GM12874 (cell line): ENCODE measurements around the gene DENND5B.

ENCODE experiments used
- TF ChIP-seq, protein P1 (sequence below): IDR thresholded peaks from 2 replicates; pipeline ENCODE4 v1.5.1; 2011; ENCODE audit warnings: low read depth, mild to moderate bottlenecking, control low read depth, low read length, moderate library complexity; ENCODE audit not compliant: insufficient read depth

DENND5B gene

DNA sequence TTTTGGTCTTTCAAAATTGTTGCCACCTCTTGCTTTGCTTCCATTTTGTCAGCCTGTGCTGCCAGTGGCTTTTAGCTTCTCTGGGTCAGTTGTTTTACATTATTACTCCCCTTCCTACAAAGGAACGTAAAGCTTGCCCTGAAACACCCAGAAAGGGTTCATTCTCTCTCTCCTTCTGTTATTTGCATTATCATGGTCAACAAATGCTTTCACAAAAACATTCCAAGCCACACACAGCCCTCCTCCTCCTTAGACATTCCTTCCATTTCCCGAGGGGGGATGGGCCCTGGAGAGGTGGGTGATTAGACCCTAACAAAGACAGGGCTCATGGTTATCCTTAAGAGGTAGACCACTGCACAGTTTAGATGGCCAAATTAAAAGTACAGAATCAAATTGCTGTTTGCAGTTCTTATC, 204.6 kb downstream of the DENND5B start:
- TF ChIP-seq, protein P1, sequence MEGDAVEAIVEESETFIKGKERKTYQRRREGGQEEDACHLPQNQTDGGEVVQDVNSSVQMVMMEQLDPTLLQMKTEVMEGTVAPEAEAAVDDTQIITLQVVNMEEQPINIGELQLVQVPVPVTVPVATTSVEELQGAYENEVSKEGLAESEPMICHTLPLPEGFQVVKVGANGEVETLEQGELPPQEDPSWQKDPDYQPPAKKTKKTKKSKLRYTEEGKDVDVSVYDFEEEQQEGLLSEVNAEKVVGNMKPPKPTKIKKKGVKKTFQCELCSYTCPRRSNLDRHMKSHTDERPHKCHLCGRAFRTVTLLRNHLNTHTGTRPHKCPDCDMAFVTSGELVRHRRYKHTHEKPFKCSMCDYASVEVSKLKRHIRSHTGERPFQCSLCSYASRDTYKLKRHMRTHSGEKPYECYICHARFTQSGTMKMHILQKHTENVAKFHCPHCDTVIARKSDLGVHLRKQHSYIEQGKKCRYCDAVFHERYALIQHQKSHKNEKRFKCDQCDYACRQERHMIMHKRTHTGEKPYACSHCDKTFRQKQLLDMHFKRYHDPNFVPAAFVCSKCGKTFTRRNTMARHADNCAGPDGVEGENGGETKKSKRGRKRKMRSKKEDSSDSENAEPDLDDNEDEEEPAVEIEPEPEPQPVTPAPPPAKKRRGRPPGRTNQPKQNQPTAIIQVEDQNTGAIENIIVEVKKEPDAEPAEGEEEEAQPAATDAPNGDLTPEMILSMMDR, result no peak

DNA sequence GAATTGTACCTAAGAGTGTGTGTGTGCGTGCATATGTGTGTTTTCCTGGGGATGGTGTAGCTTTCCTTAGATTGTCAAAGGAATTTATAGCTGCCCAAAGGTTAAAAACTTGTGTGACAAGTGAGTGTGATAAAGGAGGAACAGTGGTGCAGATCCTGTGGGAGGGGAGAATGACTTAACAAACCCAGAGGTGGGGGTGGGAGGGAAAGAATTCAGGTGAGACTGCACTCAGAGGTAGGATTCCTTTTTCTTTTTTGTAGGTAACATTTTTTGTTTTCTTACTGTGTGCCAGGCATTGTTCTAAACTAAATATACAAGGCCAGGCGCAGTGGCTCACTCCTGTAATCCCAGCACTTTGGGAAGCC, 219.7 kb downstream of the DENND5B start:
- TF ChIP-seq, protein P1, result no peak

DNA sequence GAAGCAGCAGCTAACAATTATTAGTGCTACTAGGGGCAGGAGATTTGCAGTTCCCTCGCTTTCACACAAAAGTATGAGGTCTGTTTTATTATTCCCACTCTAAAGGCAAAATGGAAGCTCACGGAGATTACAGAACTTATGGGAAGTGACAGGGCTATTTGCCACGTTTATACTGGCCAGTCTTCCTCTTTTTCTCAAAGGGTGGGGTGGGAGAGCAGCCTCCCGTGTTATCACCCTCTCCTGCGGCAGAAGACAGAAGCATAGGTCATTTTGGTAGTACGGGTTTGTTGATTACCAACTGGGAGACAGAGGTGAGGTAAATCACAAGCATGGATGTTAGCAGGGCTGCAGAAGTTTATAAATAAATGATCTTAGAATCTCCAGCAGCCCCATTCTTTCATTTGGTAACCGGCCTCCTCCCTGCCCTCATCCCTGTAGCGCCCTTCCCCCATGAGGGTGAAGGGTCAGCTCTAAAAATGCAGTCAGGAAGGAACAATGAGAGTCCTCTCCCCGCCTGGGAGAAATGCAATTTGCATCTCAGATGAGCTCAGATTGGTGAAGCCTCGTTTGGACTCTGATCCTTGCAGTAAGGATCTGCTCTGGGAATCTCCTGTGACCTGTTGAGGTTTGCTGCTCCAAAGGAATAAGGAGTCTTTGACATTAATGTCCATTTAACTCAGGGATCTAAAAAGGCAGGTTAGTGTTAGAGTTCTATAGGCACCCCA, 220.2 kb downstream of the DENND5B start:
- TF ChIP-seq, protein P1, result no peak

DNA sequence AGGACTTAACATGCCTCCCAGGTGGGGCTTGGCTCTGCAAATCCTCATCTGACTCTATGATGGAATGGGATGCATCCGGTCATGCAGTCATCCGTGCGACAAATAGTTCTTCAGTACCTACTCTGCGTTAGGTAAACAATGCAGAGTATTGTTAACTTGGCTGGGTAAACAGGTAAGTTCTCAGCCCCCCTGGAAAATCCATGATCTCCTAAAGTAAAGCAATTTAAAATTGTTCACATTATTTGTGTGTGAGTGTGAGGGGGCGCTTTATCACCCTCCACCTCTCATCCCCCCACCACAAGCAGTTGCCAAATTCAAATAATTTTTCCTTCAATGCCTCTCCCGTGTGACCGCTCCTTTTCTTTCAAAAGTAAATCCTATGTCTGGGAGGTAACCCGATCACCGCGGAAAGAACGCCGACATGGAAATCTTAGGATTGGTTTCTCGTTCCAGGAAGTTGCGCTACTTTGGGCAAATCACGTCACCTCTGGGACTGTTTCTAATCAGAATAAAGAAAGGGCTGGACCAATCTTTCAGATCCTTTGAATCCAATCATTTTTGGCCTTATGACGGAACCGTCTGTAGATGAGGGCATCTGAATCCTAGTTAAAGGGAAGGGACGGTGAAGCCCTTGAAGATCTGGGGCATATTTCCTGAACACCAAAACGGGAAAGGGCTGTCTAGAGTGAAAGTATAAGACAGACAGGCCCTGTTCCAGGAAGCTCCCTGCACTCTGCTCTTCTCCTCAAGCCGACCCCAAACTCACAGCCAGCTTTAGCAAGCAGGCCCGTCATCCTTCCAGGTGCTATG, 221.0 kb downstream of the DENND5B start:
- TF ChIP-seq, protein P1, result no peak

DNA sequence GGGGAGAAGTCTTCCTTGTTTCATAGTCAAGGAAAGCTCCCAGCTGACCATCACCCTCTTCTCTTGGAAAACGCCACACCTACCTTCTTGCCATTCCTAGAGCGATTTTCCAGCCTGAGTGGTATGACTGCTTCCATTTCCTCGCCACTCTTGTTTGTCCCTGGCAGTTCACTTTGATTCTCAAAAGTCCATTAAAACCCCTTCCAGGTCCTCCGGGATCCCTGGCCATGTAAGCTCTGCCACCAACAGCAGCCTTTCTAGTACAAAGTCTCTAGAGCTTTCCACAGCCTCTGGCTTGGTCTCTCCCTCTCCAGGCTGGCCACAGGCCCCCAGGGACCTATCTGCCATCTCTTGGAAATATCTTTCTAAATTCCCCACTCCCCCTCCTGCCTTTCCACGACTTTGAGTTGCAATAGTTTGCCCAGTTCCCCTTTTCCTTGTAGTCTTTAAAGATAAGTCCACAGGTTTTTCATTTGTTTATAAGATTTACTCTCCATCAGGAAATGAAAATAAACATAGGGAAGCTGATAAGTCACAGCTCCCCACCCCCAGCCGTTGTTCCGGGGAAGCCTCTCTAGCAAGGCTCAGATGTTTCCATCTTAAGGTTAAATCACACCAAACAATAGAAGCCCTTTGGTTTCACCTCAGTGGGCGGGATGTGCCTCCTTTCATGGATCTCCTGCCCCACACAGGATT, 222.1 kb downstream of the DENND5B start:
- TF ChIP-seq, protein P1, result no peak

DNA sequence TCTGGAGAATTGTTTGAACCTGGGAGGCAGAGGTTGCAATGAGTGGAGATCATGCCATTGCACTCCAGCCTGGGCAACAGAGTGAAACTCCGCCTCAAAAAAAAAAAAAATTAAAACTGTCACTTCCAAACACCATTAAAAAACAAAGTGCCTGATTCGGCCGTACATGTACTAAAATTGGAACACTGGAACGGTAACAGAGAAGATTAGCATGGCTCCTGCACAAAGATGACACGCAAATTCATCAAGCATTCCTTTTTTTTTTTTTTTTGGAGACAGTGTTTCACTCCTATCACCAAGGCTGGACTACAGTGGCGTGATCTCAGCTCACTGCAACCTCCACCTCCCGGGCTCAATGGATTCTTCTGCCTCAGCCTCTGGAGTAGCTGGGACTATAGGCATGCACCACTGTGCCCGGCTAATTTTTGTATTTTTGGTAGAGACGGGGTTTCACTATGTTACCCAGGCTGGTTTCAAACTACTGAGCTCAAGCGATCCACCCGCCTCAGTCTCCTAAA, 224.8 kb downstream of the DENND5B start:
- TF ChIP-seq, protein P1, result no peak

DNA sequence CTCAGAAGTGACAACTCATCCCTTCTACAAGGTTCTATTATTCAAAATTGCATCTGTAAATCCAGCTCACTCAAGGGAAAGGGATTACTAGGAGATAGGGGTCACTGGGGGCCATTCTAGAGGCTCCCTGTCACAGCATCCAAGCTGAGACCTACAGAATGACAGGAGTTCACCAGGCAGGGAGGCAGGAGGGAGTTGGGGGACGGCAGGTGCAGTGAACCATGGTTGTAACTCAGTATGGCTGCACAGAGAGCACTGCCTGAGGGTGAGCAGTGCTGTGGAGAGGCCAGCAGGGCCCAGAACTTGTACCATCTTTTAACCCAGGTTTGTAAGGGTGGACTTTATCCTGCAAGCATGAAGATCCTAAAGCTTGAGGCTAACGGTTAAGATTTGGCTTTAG, 227.1 kb downstream of the DENND5B start:
- TF ChIP-seq, protein P1, result no peak
